Glutamatergic neuron (in vitro differentiated cells): ENCODE results near the gene PARP3. TPM values are rescaled to one million over a fixed set of nuclear protein-coding genes. Genes with fewer than 3 reads are reported as not detected.
A peak's percentile ranks its signal among the peaks of the same experiment; 100 is the strongest.

Experiments used
- DNase-seq: peaks from one replicate; pipeline ENCODE4 v3.0.0; 2022
- H3K27ac Mint-ChIP-seq: one replicate; pipeline ENCODE4 v1.8.0; 2020; ENCODE audit warnings: mild to moderate bottlenecking, mixed read lengths, inconsistent platforms; ENCODE audit not compliant: unreplicated experiment
- H3K27me3 Mint-ChIP-seq: one replicate; pipeline ENCODE4 v1.8.0; 2020; ENCODE audit warnings: mild to moderate bottlenecking, moderate library complexity, mixed read lengths, inconsistent platforms; ENCODE audit not compliant: unreplicated experiment
- H3K36me3 Mint-ChIP-seq: one replicate; pipeline ENCODE4 v1.8.0; 2020; ENCODE audit warnings: mild to moderate bottlenecking, mixed read lengths, inconsistent platforms; ENCODE audit not compliant: unreplicated experiment
- H3K4me1 Mint-ChIP-seq: one replicate; pipeline ENCODE4 v1.8.0; 2020; ENCODE audit warnings: mild to moderate bottlenecking, low read depth, mixed read lengths, inconsistent platforms; ENCODE audit not compliant: unreplicated experiment
- H3K4me3 Mint-ChIP-seq: one replicate; pipeline ENCODE4 v1.8.0; 2020; ENCODE audit warnings: mild to moderate bottlenecking, mixed read lengths, inconsistent platforms; ENCODE audit not compliant: unreplicated experiment
- H3K9me3 Mint-ChIP-seq: one replicate; pipeline ENCODE4 v1.8.0; 2020; ENCODE audit warnings: mild to moderate bottlenecking, moderate library complexity, mixed read lengths, inconsistent platforms; ENCODE audit not compliant: unreplicated experiment
- total RNA-seq: library from RNA; stranded (reverse); fragmentation: NEBNext Ultra II Directional; extraction: Animal tissue kit (Norgen Biotek cat#: 25700); gene quantifications from one replicate; pipeline ENCODE4 v1.2.1, GENCODE V29; 2021; ENCODE audit not compliant: unreplicated experiment
- TF ChIP-seq, protein P1 (sequence below): fragments of 200-600 bp; sonication (generic); IDR thresholded peaks from one replicate; pipeline ENCODE4 v1.5.0; 2021; ENCODE audit not compliant: partially characterized antibody, unreplicated experiment

The PARP3 gene
- total RNA-seq, 1 donor from 2014 or later = 3.8 TPM

DNA sequence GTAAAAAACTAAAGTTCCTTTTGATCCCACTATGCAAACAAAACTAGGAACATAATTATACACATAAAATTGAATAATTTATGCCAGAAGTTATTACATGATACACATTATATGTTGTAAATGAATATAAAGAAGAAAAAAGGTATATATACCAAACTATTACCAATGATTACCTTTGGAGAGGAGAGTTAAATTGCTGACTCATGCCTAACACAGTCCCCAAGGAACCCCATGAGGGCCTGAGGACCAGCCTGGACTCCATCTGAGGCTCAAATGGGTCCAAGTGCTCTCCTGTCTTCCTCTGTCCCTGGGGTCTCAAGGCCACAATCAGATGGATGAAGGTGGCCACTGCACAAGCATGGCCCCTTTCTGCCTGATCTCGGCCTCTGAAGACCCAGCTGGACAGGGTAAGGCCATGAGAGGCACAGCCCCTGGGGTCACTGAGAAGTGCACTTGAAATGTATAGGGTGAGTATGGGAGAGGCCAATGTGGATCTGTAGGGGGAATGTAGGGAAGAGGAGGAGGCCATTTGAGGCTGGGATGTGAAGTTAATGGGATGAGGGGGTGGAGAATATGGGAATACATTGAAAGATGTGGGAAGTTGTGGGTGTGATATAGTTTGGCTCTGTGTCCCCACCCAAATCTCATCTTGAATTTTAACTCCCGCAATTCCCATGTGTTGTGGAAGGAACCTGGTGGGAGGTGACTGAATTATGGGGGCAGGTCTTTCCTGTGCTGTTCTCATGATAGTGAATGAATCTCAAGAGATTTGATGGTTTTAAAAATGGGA lies 37.9 kb upstream of the PARP3 start:
- no peak overlapping the region for H3K27ac Mint-ChIP-seq
- H3K4me1 Mint-ChIP-seq = no peaks in the 10 kb centered on the region
- H3K27me3 Mint-ChIP-seq = peaks cover 1% of the 10 kb centered on the region
- peaks cover 3% of the 10 kb centered on the region for H3K9me3 Mint-ChIP-seq
- DNase-seq = no peak
- no peak overlapping the region for H3K4me3 Mint-ChIP-seq
- H3K36me3 Mint-ChIP-seq = peaks cover 3% of the 10 kb centered on the region
- TF ChIP-seq, protein P1, sequence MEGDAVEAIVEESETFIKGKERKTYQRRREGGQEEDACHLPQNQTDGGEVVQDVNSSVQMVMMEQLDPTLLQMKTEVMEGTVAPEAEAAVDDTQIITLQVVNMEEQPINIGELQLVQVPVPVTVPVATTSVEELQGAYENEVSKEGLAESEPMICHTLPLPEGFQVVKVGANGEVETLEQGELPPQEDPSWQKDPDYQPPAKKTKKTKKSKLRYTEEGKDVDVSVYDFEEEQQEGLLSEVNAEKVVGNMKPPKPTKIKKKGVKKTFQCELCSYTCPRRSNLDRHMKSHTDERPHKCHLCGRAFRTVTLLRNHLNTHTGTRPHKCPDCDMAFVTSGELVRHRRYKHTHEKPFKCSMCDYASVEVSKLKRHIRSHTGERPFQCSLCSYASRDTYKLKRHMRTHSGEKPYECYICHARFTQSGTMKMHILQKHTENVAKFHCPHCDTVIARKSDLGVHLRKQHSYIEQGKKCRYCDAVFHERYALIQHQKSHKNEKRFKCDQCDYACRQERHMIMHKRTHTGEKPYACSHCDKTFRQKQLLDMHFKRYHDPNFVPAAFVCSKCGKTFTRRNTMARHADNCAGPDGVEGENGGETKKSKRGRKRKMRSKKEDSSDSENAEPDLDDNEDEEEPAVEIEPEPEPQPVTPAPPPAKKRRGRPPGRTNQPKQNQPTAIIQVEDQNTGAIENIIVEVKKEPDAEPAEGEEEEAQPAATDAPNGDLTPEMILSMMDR = no peak

DNA sequence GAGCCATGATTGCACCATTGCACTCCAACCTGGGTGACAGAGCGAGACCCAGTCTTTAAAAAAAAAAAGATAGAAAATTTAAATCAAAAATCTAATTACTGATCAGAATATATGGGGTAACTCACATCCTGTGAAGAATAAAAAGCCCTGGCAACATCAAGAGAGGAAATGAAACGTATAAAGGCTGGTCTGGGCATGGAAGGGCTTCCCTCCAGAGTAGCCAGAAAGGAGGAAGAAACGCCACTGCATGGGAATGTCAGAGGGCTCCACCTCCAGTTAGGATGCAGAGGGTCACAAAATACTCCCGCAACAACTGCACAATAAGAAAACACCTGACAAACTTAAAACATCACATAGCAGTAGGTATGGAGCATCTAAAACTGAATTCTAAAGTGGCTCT lies 34.1 kb upstream of the PARP3 start:
- Mint-ChIP-seq H3K4me3 (no peak overlapping the region), H3K36me3 (peaks cover 4% of the 10 kb centered on the region), H3K9me3 (peaks cover 3% of the 10 kb centered on the region), H3K27ac (no peak overlapping the region), H3K27me3 (no peaks in the 10 kb centered on the region), H3K4me1 (no peaks in the 10 kb centered on the region)
- DNase-seq = no peak
- TF ChIP-seq, protein P1 = no peak

DNA sequence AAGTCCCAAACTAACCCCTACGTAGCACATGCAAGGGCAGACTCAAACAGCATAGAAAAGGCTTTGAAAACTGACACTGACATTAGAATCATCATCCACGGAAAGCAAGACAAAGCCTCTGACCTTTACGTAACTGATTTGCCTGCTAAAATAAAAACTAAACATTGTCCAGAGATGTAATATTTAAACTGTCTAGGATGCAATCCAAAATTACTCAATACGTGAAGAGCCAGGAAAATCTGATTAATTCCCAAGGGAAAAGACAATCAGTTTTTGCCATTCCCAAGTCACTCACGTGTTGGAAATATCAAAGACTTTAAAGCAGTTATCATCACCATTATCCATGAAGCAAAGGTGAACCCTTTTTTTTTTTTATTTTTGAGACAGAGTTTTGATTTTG lies 25.7 kb upstream of the PARP3 start:
- Mint-ChIP-seq H3K36me3 (no peaks in the 10 kb centered on the region), H3K4me1 (no peaks in the 10 kb centered on the region), H3K27ac (peak overlapping the region; percentile 0), H3K27me3 (peaks cover 1% of the 10 kb centered on the region), H3K9me3 (peaks cover 2% of the 10 kb centered on the region), H3K4me3 (no peak overlapping the region)
- no peak for DNase-seq
- TF ChIP-seq, protein P1 = no peak

DNA sequence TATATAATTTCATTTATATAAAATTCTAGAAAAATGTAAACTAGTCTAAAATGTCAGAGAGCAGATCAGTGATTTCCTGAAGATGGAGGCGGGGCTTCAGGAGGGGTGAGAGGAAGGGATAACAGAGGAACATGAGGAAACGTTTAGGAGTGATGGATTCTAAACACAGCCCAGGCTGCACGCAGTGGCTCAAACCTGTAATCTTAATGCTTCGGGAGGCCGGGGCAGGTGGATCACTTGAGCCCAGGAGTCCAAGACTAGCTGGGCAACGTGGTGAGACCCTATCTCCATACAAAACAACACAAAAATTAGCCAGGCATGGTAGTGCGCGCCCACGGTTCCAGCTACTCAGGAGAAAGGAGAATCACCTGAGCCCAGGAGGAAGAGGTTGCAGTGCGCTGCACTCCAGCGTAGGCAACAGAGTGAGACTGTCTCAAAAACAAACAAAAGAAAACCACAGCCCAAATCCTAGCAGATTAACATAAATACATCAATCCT lies 21.0 kb upstream of the PARP3 start:
- Mint-ChIP-seq H3K27me3 (peaks cover 2% of the 10 kb centered on the region), H3K4me1 (no peaks in the 10 kb centered on the region), H3K4me3 (no peak overlapping the region), H3K36me3 (no peaks in the 10 kb centered on the region), H3K9me3 (peaks cover 2% of the 10 kb centered on the region), H3K27ac (no peak overlapping the region)
- no peak for DNase-seq
- TF ChIP-seq, protein P1 = no peak
